ENCODE results near the gene LAMTOR2. TPM values are rescaled to one million over a fixed set of nuclear protein-coding genes. Genes with fewer than 3 reads are reported as not detected.

LAMTOR2 gene
- total RNA-seq, 1 experiment from 2014 or later = 63.4 TPM

DNA sequence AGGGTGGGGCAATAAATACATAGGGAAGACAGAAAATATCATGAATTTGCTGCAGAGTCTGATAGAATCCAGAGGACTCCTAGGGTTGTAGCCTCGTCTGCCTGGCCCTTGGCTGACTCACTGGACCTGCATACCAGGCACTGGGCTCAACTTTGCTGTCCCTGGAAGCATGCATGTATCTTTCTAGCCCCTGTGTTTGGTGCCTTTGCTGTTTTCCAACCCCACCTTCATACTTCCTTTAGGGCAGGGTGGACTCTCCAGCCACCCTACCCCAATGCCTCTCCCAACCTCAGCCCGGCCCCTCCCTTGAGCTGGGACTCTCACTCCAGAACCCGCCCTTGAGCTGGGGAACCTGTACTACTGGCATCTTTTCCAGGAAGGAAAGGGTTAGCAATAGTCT lies 7.6 kb downstream of the LAMTOR2 start:
- no peak for ATAC-seq
- Histone ChIP-seq H3K4me1 (ENCODE audit: control insufficient read depth, insufficient read depth, low read length) (no peaks in the 10 kb centered on the region), H3K9me3 (ENCODE audit: control insufficient read depth, insufficient read depth, low read depth, low read length) (no peaks in the 10 kb centered on the region), H3K27ac (ENCODE audit: low read length) (no peak overlapping the region), H3K4me3 (ENCODE audit: low read depth in 2 of 2, low read length in 2 of 2) (no peak overlapping the region), H3K27me3 (ENCODE audit: control insufficient read depth, insufficient read depth, low read length) (no peaks in the 10 kb centered on the region), H3K36me3 (ENCODE audit: control insufficient read depth, insufficient read depth, low read length) (peaks cover 2% of the 10 kb centered on the region; the same call in 1 of the 2 replicates)
- in situ Hi-C loops (cut with HindIII; ENCODE audit: low pct_unique_long_range_greater_than_20kb, low sequenced_read_pairs) = no loop called here
- CTCF ChIA-PET = no interaction called here
- TF ChIP-seq TCF7L2 (IDR thresholded peaks at IDR 0.05; ENCODE audit: low read depth, low read length) (no peak), SIN3A (IDR thresholded peaks at IDR 0.05; ENCODE audit: borderline replicate concordance, insufficient read depth, low read depth, low read length) (no peak), POLR2AphosphoS5 (IDR thresholded peaks at IDR 0.05; ENCODE audit: low read depth, low read length) (no peak)
- TF ChIP-seq, protein P1, sequence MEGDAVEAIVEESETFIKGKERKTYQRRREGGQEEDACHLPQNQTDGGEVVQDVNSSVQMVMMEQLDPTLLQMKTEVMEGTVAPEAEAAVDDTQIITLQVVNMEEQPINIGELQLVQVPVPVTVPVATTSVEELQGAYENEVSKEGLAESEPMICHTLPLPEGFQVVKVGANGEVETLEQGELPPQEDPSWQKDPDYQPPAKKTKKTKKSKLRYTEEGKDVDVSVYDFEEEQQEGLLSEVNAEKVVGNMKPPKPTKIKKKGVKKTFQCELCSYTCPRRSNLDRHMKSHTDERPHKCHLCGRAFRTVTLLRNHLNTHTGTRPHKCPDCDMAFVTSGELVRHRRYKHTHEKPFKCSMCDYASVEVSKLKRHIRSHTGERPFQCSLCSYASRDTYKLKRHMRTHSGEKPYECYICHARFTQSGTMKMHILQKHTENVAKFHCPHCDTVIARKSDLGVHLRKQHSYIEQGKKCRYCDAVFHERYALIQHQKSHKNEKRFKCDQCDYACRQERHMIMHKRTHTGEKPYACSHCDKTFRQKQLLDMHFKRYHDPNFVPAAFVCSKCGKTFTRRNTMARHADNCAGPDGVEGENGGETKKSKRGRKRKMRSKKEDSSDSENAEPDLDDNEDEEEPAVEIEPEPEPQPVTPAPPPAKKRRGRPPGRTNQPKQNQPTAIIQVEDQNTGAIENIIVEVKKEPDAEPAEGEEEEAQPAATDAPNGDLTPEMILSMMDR (IDR thresholded peaks at IDR 0.05) = no peak
- TF ChIP-seq, protein P2, sequence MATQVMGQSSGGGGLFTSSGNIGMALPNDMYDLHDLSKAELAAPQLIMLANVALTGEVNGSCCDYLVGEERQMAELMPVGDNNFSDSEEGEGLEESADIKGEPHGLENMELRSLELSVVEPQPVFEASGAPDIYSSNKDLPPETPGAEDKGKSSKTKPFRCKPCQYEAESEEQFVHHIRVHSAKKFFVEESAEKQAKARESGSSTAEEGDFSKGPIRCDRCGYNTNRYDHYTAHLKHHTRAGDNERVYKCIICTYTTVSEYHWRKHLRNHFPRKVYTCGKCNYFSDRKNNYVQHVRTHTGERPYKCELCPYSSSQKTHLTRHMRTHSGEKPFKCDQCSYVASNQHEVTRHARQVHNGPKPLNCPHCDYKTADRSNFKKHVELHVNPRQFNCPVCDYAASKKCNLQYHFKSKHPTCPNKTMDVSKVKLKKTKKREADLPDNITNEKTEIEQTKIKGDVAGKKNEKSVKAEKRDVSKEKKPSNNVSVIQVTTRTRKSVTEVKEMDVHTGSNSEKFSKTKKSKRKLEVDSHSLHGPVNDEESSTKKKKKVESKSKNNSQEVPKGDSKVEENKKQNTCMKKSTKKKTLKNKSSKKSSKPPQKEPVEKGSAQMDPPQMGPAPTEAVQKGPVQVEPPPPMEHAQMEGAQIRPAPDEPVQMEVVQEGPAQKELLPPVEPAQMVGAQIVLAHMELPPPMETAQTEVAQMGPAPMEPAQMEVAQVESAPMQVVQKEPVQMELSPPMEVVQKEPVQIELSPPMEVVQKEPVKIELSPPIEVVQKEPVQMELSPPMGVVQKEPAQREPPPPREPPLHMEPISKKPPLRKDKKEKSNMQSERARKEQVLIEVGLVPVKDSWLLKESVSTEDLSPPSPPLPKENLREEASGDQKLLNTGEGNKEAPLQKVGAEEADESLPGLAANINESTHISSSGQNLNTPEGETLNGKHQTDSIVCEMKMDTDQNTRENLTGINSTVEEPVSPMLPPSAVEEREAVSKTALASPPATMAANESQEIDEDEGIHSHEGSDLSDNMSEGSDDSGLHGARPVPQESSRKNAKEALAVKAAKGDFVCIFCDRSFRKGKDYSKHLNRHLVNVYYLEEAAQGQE (IDR thresholded peaks at IDR 0.05; ENCODE audit: insufficient read depth in 1 of 2, low read depth in 2 of 2, low read length in 1 of 2) = no peak
- no TSS peak for BruUV-seq (replicated peaks)
- intact Hi-C loops (cut with micrococcal nuclease; ENCODE audit: unreplicated experiment) = no loop called here
- POLR2A ChIA-PET = no interaction called here
- no peak for DNase-seq (ENCODE audit: low read depth, low spot score)

DNA sequence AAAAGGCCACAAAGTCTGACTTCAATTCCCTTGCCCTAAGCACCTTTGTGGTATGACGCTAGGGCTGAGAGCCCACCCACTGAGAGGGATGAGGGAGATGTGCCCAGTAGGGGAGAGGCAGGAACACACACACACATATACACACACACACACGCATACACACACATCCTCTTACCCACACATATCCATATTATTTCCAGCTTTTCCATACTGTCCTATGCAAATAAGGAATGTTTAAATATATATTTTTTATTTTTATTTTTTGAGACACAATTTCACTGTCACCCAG lies 9.4 kb downstream of the LAMTOR2 start:
- Histone ChIP-seq H3K27me3 (ENCODE audit: control insufficient read depth, insufficient read depth, low read length) (no peaks in the 10 kb centered on the region), H3K36me3 (ENCODE audit: control insufficient read depth, insufficient read depth, low read length) (peaks cover 2% of the 10 kb centered on the region; the same call in 1 of the 2 replicates), H3K27ac (ENCODE audit: low read length) (no peak overlapping the region), H3K4me3 (ENCODE audit: low read depth in 2 of 2, low read length in 2 of 2) (no peak overlapping the region), H3K9me3 (ENCODE audit: control insufficient read depth, insufficient read depth, low read depth, low read length) (no peaks in the 10 kb centered on the region), H3K4me1 (ENCODE audit: control insufficient read depth, insufficient read depth, low read length) (no peaks in the 10 kb centered on the region)
- in situ Hi-C loops (cut with HindIII; ENCODE audit: low pct_unique_long_range_greater_than_20kb, low sequenced_read_pairs) (no loop called here), intact Hi-C loops (cut with micrococcal nuclease; ENCODE audit: unreplicated experiment) (no loop called here)
- ATAC-seq (no peak), DNase-seq (ENCODE audit: low read depth, low spot score) (no peak)
- POLR2A ChIA-PET = interaction anchor here (1.2 kb wide), 1 partner anchor 9 kb away, joined by 3 read pairs; no protein-coding TSS in a partner anchor
- TF ChIP-seq, protein P1 (IDR thresholded peaks at IDR 0.05) = no peak
- no peak for TF ChIP-seq POLR2AphosphoS5 (IDR thresholded peaks at IDR 0.05; ENCODE audit: low read depth, low read length)
- no peak for TF ChIP-seq TCF7L2 (IDR thresholded peaks at IDR 0.05; ENCODE audit: low read depth, low read length)
- TF ChIP-seq, protein P2 (IDR thresholded peaks at IDR 0.05; ENCODE audit: insufficient read depth in 1 of 2, low read depth in 2 of 2, low read length in 1 of 2) = no peak
- TF ChIP-seq SIN3A (IDR thresholded peaks at IDR 0.05; ENCODE audit: borderline replicate concordance, insufficient read depth, low read depth, low read length) = no peak
- BruUV-seq (replicated peaks) = no TSS peak
- CTCF ChIA-PET = interaction anchor here (0.6 kb wide), 1 partner anchor 98 kb away, joined by 3 read pairs; no protein-coding TSS in a partner anchor
